Neural progenitor cell (in vitro differentiated cells): ENCODE measurements around the gene ZCCHC14. TPM values are rescaled to one million over a fixed set of nuclear protein-coding genes. Genes with fewer than 3 reads are reported as not detected.
A peak's percentile ranks its signal among the peaks of the same experiment; 100 is the strongest.
"Not testable (repeated sequence)": the region's sequence is repeated elsewhere in the genome, so short reads cannot be mapped to it uniquely, and the experiment has no call there.

Source experiments
- DNase-seq: peaks from one replicate; pipeline ENCODE4 v3.0.0-alpha.2; 2016; ENCODE audit warnings: low spot score
- H2AFZ ChIP-seq: fragments of 200-600 bp; sonication (generic); replicated peaks from 2 replicates; pipeline ENCODE4 v1.6.1; 2016; ENCODE audit warnings: antibody characterized with exemption
- H3F3A ChIP-seq: fragments of 200-600 bp; sonication (generic); 2 replicates; pipeline ENCODE4 v1.6.1; 2016; ENCODE audit warnings: antibody characterized with exemption, low read depth
- H3K27ac ChIP-seq: fragments of 200-600 bp; sonication (generic); 2 replicates; pipeline ENCODE4 v1.5.1; 2016; ENCODE audit warnings: mild to moderate bottlenecking
- H3K27me3 ChIP-seq: fragments of 200-600 bp; sonication (generic); 2 replicates; pipeline ENCODE4 v1.6.1; 2016; ENCODE audit warnings: mild to moderate bottlenecking, moderate library complexity
- H3K36me3 ChIP-seq: fragments of 200-600 bp; sonication (generic); 2 replicates; pipeline ENCODE4 v1.5.1; 2016
- H3K4me1 ChIP-seq: fragments of 200-600 bp; sonication (generic); 2 replicates; pipeline ENCODE4 v1.6.1; 2016; ENCODE audit warnings: mixed run types
- H3K4me2 ChIP-seq: fragments of 200-600 bp; sonication (generic); 2 replicates; pipeline ENCODE4 v1.6.1; 2016
- H3K4me3 ChIP-seq: fragments of 200-600 bp; sonication (generic); 2 replicates; pipeline ENCODE4 v1.5.1; 2016
- H3K79me2 ChIP-seq: fragments of 200-600 bp; sonication (generic); 2 replicates; pipeline ENCODE4 v1.6.1; 2016; ENCODE audit warnings: low read depth
- H3K9ac ChIP-seq: fragments of 200-600 bp; sonication (generic); 2 replicates; pipeline ENCODE4 v1.6.1; 2016
- H3K9me3 ChIP-seq: fragments of 200-600 bp; sonication (generic); 2 replicates; pipeline ENCODE4 v1.5.1; 2016; ENCODE audit warnings: low read depth
- H4K20me1 ChIP-seq: fragments of 200-600 bp; sonication (generic); 2 replicates; pipeline ENCODE4 v1.6.1; 2016; ENCODE audit warnings: low read depth
- H3K27ac Mint-ChIP-seq: 3 replicates; pipeline ENCODE4 v1.8.0; 2021; ENCODE audit warnings: mixed read lengths
- H3K27me3 Mint-ChIP-seq: 2 replicates; pipeline ENCODE4 v1.8.0; 2022; ENCODE audit warnings: low read depth, mild to moderate bottlenecking, inconsistent platforms, moderate library complexity, mixed read lengths; ENCODE audit not compliant: insufficient read depth
- H3K36me3 Mint-ChIP-seq: 3 replicates; pipeline ENCODE4 v1.8.0; 2021; ENCODE audit warnings: mixed read lengths
- H3K4me1 Mint-ChIP-seq: 3 replicates; pipeline ENCODE4 v1.8.0; 2021; ENCODE audit warnings: mixed read lengths
- H3K4me3 Mint-ChIP-seq: 3 replicates; pipeline ENCODE4 v1.8.0; 2021; ENCODE audit warnings: mild to moderate bottlenecking, moderate library complexity, mixed read lengths
- H3K9me3 Mint-ChIP-seq: 3 replicates; pipeline ENCODE4 v1.8.0; 2020; ENCODE audit warnings: mixed read lengths
- CTCF ChIP-seq: fragments of 200-600 bp; sonication (generic); IDR thresholded peaks from 2 replicates; pipeline ENCODE4 v1.5.1; 2017; ENCODE audit warnings: antibody characterized with exemption, mild to moderate bottlenecking
- EZH2 ChIP-seq: fragments of 200-600 bp; sonication (generic); IDR thresholded peaks from 2 replicates; pipeline ENCODE4 v1.6.1; 2017; ENCODE audit warnings: antibody characterized with exemption, mild to moderate bottlenecking, moderate library complexity
- EZH2phosphoT487 ChIP-seq: fragments of 200-600 bp; sonication (generic); IDR thresholded peaks from 2 replicates; pipeline ENCODE4 v1.6.1; 2017; ENCODE audit warnings: antibody characterized with exemption
- total RNA-seq: library from RNA; depleted of rRNA; stranded (reverse); fragments of >200 nt; gene quantifications from 2 replicates; pipeline ENCODE4 v1.2.3, GENCODE V29; 2015; ENCODE audit warnings: low replicate concordance

The ZCCHC14 gene
- total RNA-seq, 1 donor from 2014 or later: 10.3 TPM

GRCh38 chr16:87487361-87487924 is 5.4 kb downstream of the ZCCHC14 start:
- H3K27ac ChIP-seq: no peak overlapping the region
- TF ChIP-seq EZH2phosphoT487 (no peak), EZH2 (no peak), CTCF (no peak)
- H3K4me3 Mint-ChIP-seq: peak overlapping the region; percentile 65

GRCh38 chr16:87486713-87487247 is 6.0 kb downstream of the ZCCHC14 start:
- Histone ChIP-seq H3K9me3 (no peaks in the 10 kb centered on the region), H3F3A (peaks cover 11% of the 10 kb centered on the region), H3K27me3 (peaks cover 12% of the 10 kb centered on the region), H2AFZ (no peak overlapping the region), H3K79me2 (peaks cover 98% of the 10 kb centered on the region), H4K20me1 (peaks cover 99% of the 10 kb centered on the region), H3K4me3 (no peak overlapping the region), H3K4me2 (peak overlapping the region; percentile 48), H3K9ac (no peak overlapping the region), H3K36me3 (no peaks in the 10 kb centered on the region), H3K27ac (no peak overlapping the region), H3K4me1 (peaks cover 27% of the 10 kb centered on the region)
- Mint-ChIP-seq H3K4me3 (no peak overlapping the region), H3K36me3 (peaks cover 9% of the 10 kb centered on the region), H3K27me3 (peaks cover 2% of the 10 kb centered on the region), H3K27ac (no peak overlapping the region), H3K9me3 (no peaks in the 10 kb centered on the region), H3K4me1 (peaks cover 46% of the 10 kb centered on the region)
- TF ChIP-seq EZH2phosphoT487: no peak
- no peak for TF ChIP-seq CTCF
- TF ChIP-seq EZH2: no peak
- no peak for DNase-seq

More at GRCh38 chr16:87487361-87487924, 5.4 kb downstream of the ZCCHC14 start:
- peaks cover 95% of the 10 kb centered on the region for H4K20me1 ChIP-seq
- no peak overlapping the region for H3K27ac Mint-ChIP-seq
- H3K36me3 Mint-ChIP-seq: peaks cover 9% of the 10 kb centered on the region
- H2AFZ ChIP-seq: no peak overlapping the region
- peaks cover 27% of the 10 kb centered on the region for H3K4me1 ChIP-seq
- no peaks in the 10 kb centered on the region for H3K9me3 Mint-ChIP-seq
- peaks cover 2% of the 10 kb centered on the region for H3K27me3 Mint-ChIP-seq
- peak overlapping the region; percentile 48 for H3K4me2 ChIP-seq
- peaks cover 11% of the 10 kb centered on the region for H3F3A ChIP-seq
- peak overlapping the region; percentile 11 for H3K4me3 ChIP-seq
- peak; percentile 65 for DNase-seq
- H3K79me2 ChIP-seq: peaks cover 94% of the 10 kb centered on the region
- no peaks in the 10 kb centered on the region for H3K36me3 ChIP-seq
- H3K9me3 ChIP-seq: no peaks in the 10 kb centered on the region
- no peak overlapping the region for H3K9ac ChIP-seq
- peaks cover 13% of the 10 kb centered on the region for H3K27me3 ChIP-seq
- peaks cover 46% of the 10 kb centered on the region for H3K4me1 Mint-ChIP-seq

- Histone ChIP-seq H3K4me1 (peaks cover 22% of the 10 kb centered on the region), H3F3A (peaks cover 11% of the 10 kb centered on the region), H3K4me3 (no peak overlapping the region), H3K9ac (no peak overlapping the region), H3K79me2 (peaks cover 97% of the 10 kb centered on the region), H3K36me3 (no peaks in the 10 kb centered on the region), H4K20me1 (peaks cover 98% of the 10 kb centered on the region), H3K27me3 (peaks cover 7% of the 10 kb centered on the region), H2AFZ (no peak overlapping the region), H3K9me3 (no peaks in the 10 kb centered on the region), H3K27ac (no peak overlapping the region), H3K4me2 (no peak overlapping the region)
- Mint-ChIP-seq H3K36me3 (peaks cover 9% of the 10 kb centered on the region), H3K9me3 (no peaks in the 10 kb centered on the region), H3K27ac (no peak overlapping the region), H3K4me3 (no peak overlapping the region), H3K27me3 (peaks cover 2% of the 10 kb centered on the region), H3K4me1 (peaks cover 44% of the 10 kb centered on the region)
- no peak for DNase-seq
- TF ChIP-seq CTCF (no peak), EZH2phosphoT487 (no peak), EZH2 (no peak)
These were observed 6.5 kb downstream of the ZCCHC14 start for GRCh38 chr16:87486282-87486681.

- peaks cover 98% of the 10 kb centered on the region for H4K20me1 ChIP-seq
- not testable (repeated sequence) for H3K9ac ChIP-seq, H3K9me3 ChIP-seq, H3K4me3 ChIP-seq, H3K4me2 ChIP-seq, H3K4me3 Mint-ChIP-seq, H3K36me3 ChIP-seq, H3K27me3 Mint-ChIP-seq, H3K9me3 Mint-ChIP-seq, H3K27ac ChIP-seq, DNase-seq, H3K27me3 ChIP-seq, H2AFZ ChIP-seq, H3K27ac Mint-ChIP-seq
- H3K4me1 Mint-ChIP-seq: peaks cover 42% of the 10 kb centered on the region
- H3F3A ChIP-seq: peaks cover 11% of the 10 kb centered on the region
- H3K79me2 ChIP-seq: peaks cover 97% of the 10 kb centered on the region
- peaks cover 18% of the 10 kb centered on the region for H3K4me1 ChIP-seq
- peaks cover 11% of the 10 kb centered on the region for H3K36me3 Mint-ChIP-seq
These were observed 7.0 kb downstream of the ZCCHC14 start for GRCh38 chr16:87485792-87486191.
